Islet of Langerhans (tissue), 1 donor: ENCODE measurements around the gene ZNF234.
A peak's percentile ranks its signal among the peaks of the same experiment; 100 is the strongest.
"Not testable (repeated sequence)": the region's sequence is repeated elsewhere in the genome, so short reads cannot be mapped to it uniquely, and the experiment has no call there.

Source experiments
- FAIRE-seq: peaks from one replicate; lab custom pipeline; 2011; peaks lifted over from hg19 to GRCh38; lab: Jason Lieb, UNC

Gene ZNF234

GRCh38 chr19:44182145-44182544 lies 40.8 kb downstream of the ZNF234 start:
- FAIRE-seq: no peak

GRCh38 chr19:44190020-44190419 lies 48.7 kb downstream of the ZNF234 start:
- no peak for FAIRE-seq

GRCh38 chr19:44192127-44192526 lies 50.8 kb downstream of the ZNF234 start:
- FAIRE-seq: no peak

- no peak for FAIRE-seq
These were observed 55.4 kb downstream of the ZNF234 start for GRCh38 chr19:44196772-44197171.

- no peak for FAIRE-seq
These were observed 61.1 kb downstream of the ZNF234 start for GRCh38 chr19:44202470-44202869.

- no peak for FAIRE-seq
These were observed 61.6 kb downstream of the ZNF234 start for GRCh38 chr19:44202974-44203373.

- not testable (repeated sequence) for FAIRE-seq
These were observed 62.5 kb downstream of the ZNF234 start for GRCh38 chr19:44203877-44204276.

- no peak for FAIRE-seq
These were observed 63.4 kb downstream of the ZNF234 start for GRCh38 chr19:44204772-44205171.

- FAIRE-seq: peak; percentile 98
These were observed 65.9 kb downstream of the ZNF234 start for GRCh38 chr19:44207126-44207803.
